HepG2 (cell line): ENCODE data around the gene SNX3. TPM values are rescaled to one million over a fixed set of nuclear protein-coding genes. Genes with fewer than 3 reads are reported as not detected.

Experiments used
- AKAP8 ChIP-seq: sonication (generic); formaldehyde crosslinking; IDR thresholded peaks from 2 replicates; pipeline ENCODE4 v1.5.1; 2020; ENCODE audit warnings: mild to moderate bottlenecking, missing genetic modification reagents
- PCBP1 ChIP-seq: fragments of 200-400 bp; formaldehyde crosslinking; IDR thresholded peaks from 2 replicates; pipeline ENCODE4 v1.6.1; 2017; ENCODE audit warnings: mild to moderate bottlenecking, low read depth, low read length, borderline replicate concordance
- RBAK ChIP-seq: sonication (generic); formaldehyde crosslinking; IDR thresholded peaks from 2 replicates; pipeline ENCODE4 v1.5.1; 2020; ENCODE audit warnings: mild to moderate bottlenecking, missing genetic modification reagents
- ZNF335 ChIP-seq: sonication (generic); formaldehyde crosslinking; IDR thresholded peaks from 2 replicates; pipeline ENCODE4 v1.4.0; 2020; ENCODE audit warnings: missing genetic modification reagents
- ZNF350 ChIP-seq: sonication (generic); formaldehyde crosslinking; IDR thresholded peaks from 2 replicates; pipeline ENCODE4 v1.4.0; 2020; ENCODE audit warnings: mild to moderate bottlenecking, low read depth, missing genetic modification reagents, borderline replicate concordance
- ZNF747 ChIP-seq: sonication (generic); formaldehyde crosslinking; IDR thresholded peaks from 2 replicates; pipeline ENCODE4 v1.8.1; 2023; ENCODE audit warnings: missing genetic modification reagents, mild to moderate bottlenecking, borderline replicate concordance
- ZNF768 ChIP-seq: sonication (generic); formaldehyde crosslinking; IDR thresholded peaks from 2 replicates; pipeline ENCODE4 v1.4.0; 2020; ENCODE audit warnings: missing genetic modification reagents
- polyA plus RNA-seq, 8 experiments: library from polyadenylated mRNA; depleted of rRNA in 3 of 8; stranded (reverse) in 7 of 8; unstranded in 1 of 8; fragments of >200 nt; fragmentation: Illumina TruSeq in 4 of 8; extraction: Trizol in 4 of 8; gene quantifications; 2 replicates each; pipeline versions ENCODE4 v1.2.1 to v1.2.3, GENCODE V29; 2011 to 2016; ENCODE audit warnings: low read depth in 4 of 8, missing spikeins in 1 of 8, mixed read lengths in 1 of 8; ENCODE audit not compliant: insufficient read depth in 1 of 8
- total RNA-seq, 5 experiments: library from RNA; depleted of rRNA; stranded (reverse); fragments of >200 nt; fragmentation: Illumina TruSeq; extraction: Trizol; gene quantifications; 2 replicates each; pipeline ENCODE4 v1.2.3, GENCODE V29; 2016; ENCODE audit warnings: low read depth in 1 of 5
- TF ChIP-seq, protein P1 (sequence below), 2 experiments: fragments of 450-650 bp in 1 of 2; sonication (generic) in 1 of 2; formaldehyde crosslinking in 1 of 2; IDR thresholded peaks; 2 replicates each; pipeline versions ENCODE4 v1.6.1 to v1.8.0; 2016 to 2022; ENCODE audit warnings: antibody characterized with exemption in 1 of 2, mild to moderate bottlenecking in 1 of 2, missing genetic modification reagents in 1 of 2
- TF ChIP-seq, protein P2 (sequence below): sonication (generic); formaldehyde crosslinking; IDR thresholded peaks from 2 replicates; pipeline ENCODE4 v1.4.0; 2020; ENCODE audit warnings: mild to moderate bottlenecking, missing genetic modification reagents
- TF ChIP-seq, protein P3 (sequence below): sonication (generic); formaldehyde crosslinking; IDR thresholded peaks from 2 replicates; pipeline ENCODE4 v1.5.0; 2020; ENCODE audit warnings: missing genetic modification reagents

Gene SNX3
- total and polyA plus RNA-seq, 2 of the 13 experiments (the other 11 are each of a cell fraction or from before 2014, with no cell fraction given), result 84.9 to 226 TPM

DNA sequence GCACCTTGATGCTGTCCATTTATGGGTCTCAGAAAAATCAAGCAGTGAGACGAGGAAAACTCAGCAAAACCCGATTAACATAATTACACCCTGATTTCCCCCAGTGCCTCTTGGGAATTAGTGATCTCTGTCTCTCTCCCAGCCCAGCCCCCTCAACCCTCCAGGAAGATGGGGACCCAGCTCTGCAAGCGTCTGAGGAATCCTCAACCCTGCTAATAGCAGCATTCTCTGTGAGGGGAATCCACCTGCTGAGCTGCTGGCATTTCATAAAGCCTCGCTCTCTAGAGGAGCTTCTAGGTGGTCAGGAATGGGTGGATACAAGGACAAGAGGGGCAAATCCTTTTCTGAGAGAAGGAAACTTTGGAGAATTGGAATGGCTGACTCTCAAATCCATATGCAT lies 81.1 kb downstream of the SNX3 start (continued):
- TF ChIP-seq, protein P1, sequence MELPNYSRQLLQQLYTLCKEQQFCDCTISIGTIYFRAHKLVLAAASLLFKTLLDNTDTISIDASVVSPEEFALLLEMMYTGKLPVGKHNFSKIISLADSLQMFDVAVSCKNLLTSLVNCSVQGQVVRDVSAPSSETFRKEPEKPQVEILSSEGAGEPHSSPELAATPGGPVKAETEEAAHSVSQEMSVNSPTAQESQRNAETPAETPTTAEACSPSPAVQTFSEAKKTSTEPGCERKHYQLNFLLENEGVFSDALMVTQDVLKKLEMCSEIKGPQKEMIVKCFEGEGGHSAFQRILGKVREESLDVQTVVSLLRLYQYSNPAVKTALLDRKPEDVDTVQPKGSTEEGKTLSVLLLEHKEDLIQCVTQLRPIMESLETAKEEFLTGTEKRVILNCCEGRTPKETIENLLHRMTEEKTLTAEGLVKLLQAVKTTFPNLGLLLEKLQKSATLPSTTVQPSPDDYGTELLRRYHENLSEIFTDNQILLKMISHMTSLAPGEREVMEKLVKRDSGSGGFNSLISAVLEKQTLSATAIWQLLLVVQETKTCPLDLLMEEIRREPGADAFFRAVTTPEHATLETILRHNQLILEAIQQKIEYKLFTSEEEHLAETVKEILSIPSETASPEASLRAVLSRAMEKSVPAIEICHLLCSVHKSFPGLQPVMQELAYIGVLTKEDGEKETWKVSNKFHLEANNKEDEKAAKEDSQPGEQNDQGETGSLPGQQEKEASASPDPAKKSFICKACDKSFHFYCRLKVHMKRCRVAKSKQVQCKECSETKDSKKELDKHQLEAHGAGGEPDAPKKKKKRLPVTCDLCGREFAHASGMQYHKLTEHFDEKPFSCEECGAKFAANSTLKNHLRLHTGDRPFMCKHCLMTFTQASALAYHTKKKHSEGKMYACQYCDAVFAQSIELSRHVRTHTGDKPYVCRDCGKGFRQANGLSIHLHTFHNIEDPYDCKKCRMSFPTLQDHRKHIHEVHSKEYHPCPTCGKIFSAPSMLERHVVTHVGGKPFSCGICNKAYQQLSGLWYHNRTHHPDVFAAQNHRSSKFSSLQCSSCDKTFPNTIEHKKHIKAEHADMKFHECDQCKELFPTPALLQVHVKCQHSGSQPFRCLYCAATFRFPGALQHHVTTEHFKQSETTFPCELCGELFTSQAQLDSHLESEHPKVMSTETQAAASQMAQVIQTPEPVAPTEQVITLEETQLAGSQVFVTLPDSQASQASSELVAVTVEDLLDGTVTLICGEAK (IDR thresholded peaks at IDR 0.05), result no peak
- TF ChIP-seq, protein P1 (CRISPR knock-in tag; IDR thresholded peaks at IDR 0.05), result no peak
- TF ChIP-seq ZNF335 (CRISPR knock-in tag), result no peak
- TF ChIP-seq, protein P2, sequence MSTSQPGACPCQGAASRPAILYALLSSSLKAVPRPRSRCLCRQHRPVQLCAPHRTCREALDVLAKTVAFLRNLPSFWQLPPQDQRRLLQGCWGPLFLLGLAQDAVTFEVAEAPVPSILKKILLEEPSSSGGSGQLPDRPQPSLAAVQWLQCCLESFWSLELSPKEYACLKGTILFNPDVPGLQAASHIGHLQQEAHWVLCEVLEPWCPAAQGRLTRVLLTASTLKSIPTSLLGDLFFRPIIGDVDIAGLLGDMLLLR (CRISPR knock-in tag), result no peak
- TF ChIP-seq ZNF350 (CRISPR knock-in tag), result no peak
- TF ChIP-seq ZNF768 (CRISPR knock-in tag), result no peak
- no peak for TF ChIP-seq PCBP1
- no peak for TF ChIP-seq AKAP8 (CRISPR knock-in tag)
- TF ChIP-seq RBAK (CRISPR knock-in tag), result no peak
- TF ChIP-seq, protein P3, sequence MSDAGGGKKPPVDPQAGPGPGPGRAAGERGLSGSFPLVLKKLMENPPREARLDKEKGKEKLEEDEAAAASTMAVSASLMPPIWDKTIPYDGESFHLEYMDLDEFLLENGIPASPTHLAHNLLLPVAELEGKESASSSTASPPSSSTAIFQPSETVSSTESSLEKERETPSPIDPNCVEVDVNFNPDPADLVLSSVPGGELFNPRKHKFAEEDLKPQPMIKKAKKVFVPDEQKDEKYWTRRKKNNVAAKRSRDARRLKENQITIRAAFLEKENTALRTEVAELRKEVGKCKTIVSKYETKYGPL, result no peak
- TF ChIP-seq ZNF747, result no peak
